GM18907 (cell line): Measurements from ENCODE around the gene GARIN3.

Experiments used
- ATAC-seq: cut with Tn5 transposase; IDR thresholded peaks from one replicate; pipeline ENCODE4 v1.9.1; 2021; ENCODE audit warnings: mild to moderate bottlenecking, moderate library complexity; ENCODE audit not compliant: unreplicated experiment

The GARIN3 gene

GRCh38 chr5:157150995-157151394 lies 15.1 kb downstream of the GARIN3 start:
- ATAC-seq, result no peak

- peak; percentile 54 for ATAC-seq
Observed at GRCh38 chr5:157148734-157149615, 17.1 kb downstream of the GARIN3 start.

GRCh38 chr5:157143127-157143971 lies 22.7 kb downstream of the GARIN3 start:
- peak; percentile 43 for ATAC-seq

GRCh38 chr5:157142317-157143126 lies 23.5 kb downstream of the GARIN3 start, which contains the start of gene MED7:
Gene MED7, minus strand, starts transcription at chr5:157142865. Its CDS starts 3,434 bp downstream, at chr5:157139431.
- peak; percentile 100 for ATAC-seq

- ATAC-seq, result no peak
Observed at GRCh38 chr5:157137691-157138090, 28.4 kb downstream of the GARIN3 start.

- ATAC-seq, result no peak
Observed at GRCh38 chr5:157132281-157132612, 33.8 kb downstream of the GARIN3 start.

GRCh38 chr5:157130925-157131324 lies 35.1 kb downstream of the GARIN3 start:
- peak; percentile 46 for ATAC-seq

- ATAC-seq, result no peak
Observed at GRCh38 chr5:157121709-157122108, 44.4 kb downstream of the GARIN3 start.

- no peak for ATAC-seq
Observed at GRCh38 chr5:157120102-157120501, 46.0 kb downstream of the GARIN3 start.

GRCh38 chr5:157116483-157116954 lies 49.5 kb downstream of the GARIN3 start:
- ATAC-seq, result peak; percentile 71

- ATAC-seq, result no peak
Observed at GRCh38 chr5:157115502-157115901, 50.6 kb downstream of the GARIN3 start.

GRCh38 chr5:157115012-157115411 lies 51.1 kb downstream of the GARIN3 start:
- ATAC-seq, result no peak

GRCh38 chr5:157113002-157113401 lies 53.1 kb downstream of the GARIN3 start:
- ATAC-seq, result no peak
